ENCODE measurements around the gene JMJD1C.
A peak's percentile ranks its signal among the peaks of the same experiment; 100 is the strongest.
"Not testable (repeated sequence)": the region's sequence is repeated elsewhere in the genome, so short reads cannot be mapped to it uniquely, and the experiment has no call there.

JMJD1C gene

GRCh38 chr10:63171255-63171855 lies 294.4 kb downstream of the JMJD1C start:
- no peak for DNase-seq (ENCODE audit: low read depth)

GRCh38 chr10:63169624-63170023 lies 296.2 kb downstream of the JMJD1C start:
- DNase-seq (ENCODE audit: low read depth): no peak

- DNase-seq (ENCODE audit: low read depth): no peak
These were observed 296.8 kb downstream of the JMJD1C start for GRCh38 chr10:63168821-63169462.

- DNase-seq (ENCODE audit: low read depth): peak; percentile 9
These were observed 299.0 kb downstream of the JMJD1C start for GRCh38 chr10:63166742-63167258.

GRCh38 chr10:63165249-63165648 lies 300.5 kb downstream of the JMJD1C start:
- DNase-seq (ENCODE audit: low read depth): no peak

GRCh38 chr10:63164166-63164623 lies 301.6 kb downstream of the JMJD1C start:
- no peak for DNase-seq (ENCODE audit: low read depth)

- no peak for DNase-seq (ENCODE audit: low read depth)
These were observed 304.2 kb downstream of the JMJD1C start for GRCh38 chr10:63161592-63161991.

GRCh38 chr10:63157845-63158624 lies 307.7 kb downstream of the JMJD1C start:
- DNase-seq (ENCODE audit: low read depth): peak; percentile 25

GRCh38 chr10:63156236-63156635 lies 309.5 kb downstream of the JMJD1C start:
- no peak for DNase-seq (ENCODE audit: low read depth)

- DNase-seq (ENCODE audit: low read depth): no peak
These were observed 310.3 kb downstream of the JMJD1C start for GRCh38 chr10:63155388-63156020.

GRCh38 chr10:63154546-63155387 lies 311.0 kb downstream of the JMJD1C start:
- DNase-seq (ENCODE audit: low read depth): no peak

- DNase-seq (ENCODE audit: low read depth): not testable (repeated sequence)
These were observed 311.8 kb downstream of the JMJD1C start for GRCh38 chr10:63153868-63154545.

GRCh38 chr10:63150745-63151144 lies 315.0 kb downstream of the JMJD1C start:
- no peak for DNase-seq (ENCODE audit: low read depth)

GRCh38 chr10:63146503-63146902 lies 319.3 kb downstream of the JMJD1C start:
- no peak for DNase-seq (ENCODE audit: low read depth)

- DNase-seq (ENCODE audit: low read depth): no peak
These were observed 320.0 kb downstream of the JMJD1C start for GRCh38 chr10:63145782-63146181.

GRCh38 chr10:63143987-63144386 lies 321.8 kb downstream of the JMJD1C start:
- no peak for DNase-seq (ENCODE audit: low read depth)

GRCh38 chr10:63142136-63142535 lies 323.6 kb downstream of the JMJD1C start:
- DNase-seq (ENCODE audit: low read depth): no peak

- no peak for DNase-seq (ENCODE audit: low read depth)
These were observed 325.7 kb downstream of the JMJD1C start for GRCh38 chr10:63140077-63140476.

- DNase-seq (ENCODE audit: low read depth): no peak
These were observed 328.5 kb downstream of the JMJD1C start for GRCh38 chr10:63137306-63137705.

- DNase-seq (ENCODE audit: low read depth): no peak
These were observed 331.8 kb downstream of the JMJD1C start for GRCh38 chr10:63133821-63134557.
